D721Med (cell line): ENCODE results near the gene SARDH.

ENCODE experiments used
- DNase-seq: peaks from one replicate; pipeline ENCODE4 v3.0.0; 2011; ENCODE audit warnings: low spot score; ENCODE audit not compliant: insufficient read length
- FAIRE-seq: peaks from 2 replicates; lab custom pipeline; 2011; peaks lifted over from hg19 to GRCh38; lab: Jason Lieb, UNC
- CTCF ChIP-seq: IDR thresholded peaks from 2 replicates; pipeline ENCODE4 v1.5.1; 2012; ENCODE audit warnings: mild to moderate bottlenecking, control low read depth; ENCODE audit not compliant: insufficient read depth; ENCODE audit errors: missing control alignments

The SARDH gene

DNA sequence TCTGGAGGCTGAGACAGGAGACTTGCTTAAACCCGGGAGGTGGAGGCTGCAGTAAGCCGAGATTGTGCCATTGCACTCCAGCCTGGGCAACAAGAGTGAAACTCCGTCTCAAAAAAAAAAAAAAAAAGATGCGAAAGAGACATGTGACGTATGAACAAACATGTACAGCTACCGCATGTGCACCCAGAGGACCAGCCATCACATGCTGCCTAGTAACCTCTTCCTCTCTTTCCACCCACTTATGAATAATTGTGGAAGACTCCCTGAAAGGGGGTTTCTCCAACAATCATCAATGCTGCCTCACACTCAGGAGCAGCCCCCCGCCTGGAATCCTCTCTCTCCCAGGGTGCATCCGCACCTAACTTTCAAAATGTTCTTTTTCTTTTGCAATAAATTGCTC, 2.2 kb downstream of the SARDH start:
- no peak for FAIRE-seq
- no peak for TF ChIP-seq CTCF

GRCh38 chr9:133735415-133735775, 2.8 kb downstream of the SARDH start:
- TF ChIP-seq CTCF: no peak
- FAIRE-seq: no peak
- no peak for DNase-seq

More for the DNA sequence above, 2.2 kb downstream of the SARDH start:
- DNase-seq: no peak

- no peak for TF ChIP-seq CTCF
- FAIRE-seq: no peak
- DNase-seq: no peak
Measured at GRCh38 chr9:133734590-133735414, 3.4 kb downstream of the SARDH start.

GRCh38 chr9:133733796-133734533, 4.2 kb downstream of the SARDH start:
- DNase-seq (no peak), FAIRE-seq (no peak)
- no peak for TF ChIP-seq CTCF

DNA sequence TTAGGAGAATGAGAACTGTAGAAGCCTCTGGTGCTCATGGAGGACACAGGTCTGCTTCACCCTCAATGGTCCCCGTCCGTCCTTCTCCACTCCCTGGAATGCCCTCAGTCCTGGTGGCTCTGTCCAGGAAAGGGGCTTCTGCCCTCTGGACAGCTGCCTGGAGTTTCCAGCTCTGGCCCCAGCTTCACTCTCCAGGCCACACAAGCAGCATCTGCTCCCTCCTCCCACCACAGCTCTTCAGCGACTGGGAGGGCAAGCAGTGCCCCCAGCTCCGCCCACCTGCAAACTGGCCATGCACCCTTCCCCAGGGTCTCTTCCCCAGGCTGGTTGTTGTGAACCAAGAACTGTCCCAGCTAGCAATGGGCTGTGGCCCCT, 4.7 kb downstream of the SARDH start:
- DNase-seq (no peak), FAIRE-seq (no peak)
- no peak for TF ChIP-seq CTCF

DNA sequence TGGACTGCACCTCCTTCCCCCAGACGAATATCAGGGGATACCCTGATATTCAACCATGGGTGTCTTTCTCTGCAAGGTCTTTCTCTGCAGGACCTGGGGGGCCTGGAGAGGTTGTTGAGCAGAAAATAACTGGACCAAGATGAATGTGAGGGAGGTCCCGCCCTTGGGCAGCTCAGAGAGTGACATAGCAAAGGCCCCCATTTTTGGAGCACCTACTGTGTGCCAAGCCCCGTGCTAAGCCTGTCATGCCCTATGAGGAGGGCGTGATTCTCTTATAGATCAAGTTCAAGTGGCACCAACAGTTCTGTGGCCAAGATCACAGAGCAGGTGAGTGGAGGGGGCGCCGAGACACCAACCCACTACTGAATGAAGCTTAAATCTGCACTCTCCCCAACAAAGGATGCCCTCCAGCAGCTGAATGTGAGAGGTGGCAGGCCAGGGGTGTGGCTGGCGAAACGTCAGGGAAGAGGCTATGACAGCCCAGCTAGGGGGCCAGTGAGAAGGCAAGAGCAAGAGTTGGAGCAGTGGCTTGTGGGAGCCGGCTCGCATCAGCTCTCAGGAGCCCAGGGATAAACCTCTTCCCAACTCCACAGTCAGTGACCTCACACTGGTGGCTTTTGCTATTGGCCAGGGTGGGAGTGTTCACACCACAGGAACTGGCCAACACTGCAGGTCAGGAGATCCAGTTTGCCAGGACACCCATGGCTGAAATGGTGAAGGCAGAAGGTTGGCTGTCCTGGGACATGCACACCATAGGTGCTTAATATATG, 5.3 kb downstream of the SARDH start:
- no peak for TF ChIP-seq CTCF
- no peak for DNase-seq
- no peak for FAIRE-seq
